ENCODE data around the gene PPME1.
A peak's percentile ranks its signal among the peaks of the same experiment; 100 is the strongest.

PPME1 gene

DNA sequence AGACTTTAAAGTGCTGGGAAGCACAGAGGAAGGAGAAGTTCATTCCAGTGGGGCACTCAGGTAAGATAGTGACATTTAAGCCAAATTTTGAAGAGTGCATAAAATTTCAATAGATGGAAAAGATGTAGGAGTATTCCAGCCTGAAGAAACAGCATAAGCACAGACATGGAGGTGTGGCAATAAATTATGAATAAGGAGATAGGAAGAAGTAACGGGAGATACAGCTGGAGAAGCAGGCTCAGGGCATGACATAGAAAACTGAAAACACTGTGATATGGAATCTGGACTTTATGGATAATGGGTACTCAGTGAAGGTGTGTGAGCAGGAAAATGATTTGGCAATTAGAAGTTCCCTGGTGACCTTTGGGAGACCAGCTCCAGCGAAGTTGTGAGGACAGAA lies 107.0 kb downstream of the PPME1 start:
- H3K4me2 ChIP-seq = no peak overlapping the region
- H3K9me3 ChIP-seq (replicated peaks in 1 of 11) = peaks cover 0 to 5% (median 4%) of the 10 kb centered on the region in 11 experiments; a peak in 3 of 22 replicates
- H3K9ac ChIP-seq = no peak overlapping the region
- H3K4me3 ChIP-seq = no peak overlapping the region
- H3K36me3 ChIP-seq = no peaks in the 10 kb centered on the region
- no peak for TF ChIP-seq Cebpa-rat (IDR thresholded peaks at IDR 0.05)
- no peak overlapping the region for H3K27ac ChIP-seq
- no peaks in the 10 kb centered on the region for H4K20me1 ChIP-seq
- no peaks in the 10 kb centered on the region for H3K4me1 ChIP-seq
- no peaks in the 10 kb centered on the region for H3K27me3 ChIP-seq

GRCh38 chr11:74278721-74279161 lies 107.7 kb downstream of the PPME1 start:
- H3K27ac ChIP-seq = no peak overlapping the region
- no peak overlapping the region for H3K4me3 ChIP-seq
- no peaks in the 10 kb centered on the region for H3K27me3 ChIP-seq
- no peaks in the 10 kb centered on the region for H4K20me1 ChIP-seq
- H3K4me1 ChIP-seq = no peaks in the 10 kb centered on the region
- no peaks in the 10 kb centered on the region for H3K36me3 ChIP-seq
- peaks cover 0 to 5% (median 4%) of the 10 kb centered on the region in 11 experiments; a peak in 3 of 22 replicates for H3K9me3 ChIP-seq (replicated peaks in 1 of 11)
- H3K4me2 ChIP-seq = no peak overlapping the region
- no peak for TF ChIP-seq Cebpa-rat (IDR thresholded peaks at IDR 0.05)
- no peak overlapping the region for H3K9ac ChIP-seq

GRCh38 chr11:74279256-74279655 lies 108.2 kb downstream of the PPME1 start:
- no peak for TF ChIP-seq Cebpa-rat (IDR thresholded peaks at IDR 0.05)
- Histone ChIP-seq H3K4me2 (no peak overlapping the region), H3K36me3 (no peaks in the 10 kb centered on the region), H3K9ac (no peak overlapping the region), H3K9me3 (replicated peaks in 1 of 11) (peaks cover 0 to 5% (median 4%) of the 10 kb centered on the region in 11 experiments; a peak in 3 of 22 replicates), H3K4me3 (no peak overlapping the region), H3K27ac (no peak overlapping the region), H3K4me1 (no peaks in the 10 kb centered on the region), H4K20me1 (no peaks in the 10 kb centered on the region), H3K27me3 (no peaks in the 10 kb centered on the region)

DNA sequence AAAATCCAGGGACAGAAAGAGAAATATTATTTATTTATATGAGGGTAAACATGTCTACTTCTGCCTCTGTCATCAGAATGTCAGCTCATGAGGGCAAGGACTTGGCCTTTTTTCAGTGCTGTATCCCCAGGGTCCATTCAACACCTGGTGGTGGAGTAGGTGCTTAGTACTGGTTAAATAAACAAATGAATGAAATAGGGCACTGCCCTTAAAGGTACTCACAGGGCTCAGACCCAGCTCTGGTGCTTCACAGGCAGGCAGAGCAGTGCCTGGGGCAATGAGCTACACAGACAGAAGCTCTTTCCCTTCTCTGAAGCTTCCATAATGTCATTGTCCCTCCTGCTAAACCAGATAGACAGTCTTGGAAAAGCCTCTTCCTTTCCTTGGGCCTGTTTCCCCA lies 109.4 kb downstream of the PPME1 start:
- H3K4me2 ChIP-seq = no peak overlapping the region
- H3K27me3 ChIP-seq = no peaks in the 10 kb centered on the region
- no peaks in the 10 kb centered on the region for H3K36me3 ChIP-seq
- no peak overlapping the region for H3K9ac ChIP-seq
- H3K27ac ChIP-seq = no peak overlapping the region
- peaks cover 0 to 5% (median 4%) of the 10 kb centered on the region in 11 experiments; a peak in 3 of 22 replicates for H3K9me3 ChIP-seq (replicated peaks in 1 of 11)
- H4K20me1 ChIP-seq = no peaks in the 10 kb centered on the region
- H3K4me3 ChIP-seq = no peak overlapping the region
- H3K4me1 ChIP-seq = no peaks in the 10 kb centered on the region
- TF ChIP-seq Cebpa-rat (IDR thresholded peaks at IDR 0.05) = no peak

GRCh38 chr11:74282421-74282820 lies 111.3 kb downstream of the PPME1 start:
- H3K27me3 ChIP-seq = no peaks in the 10 kb centered on the region
- no peaks in the 10 kb centered on the region for H3K4me1 ChIP-seq
- H3K4me2 ChIP-seq = no peak overlapping the region
- no peaks in the 10 kb centered on the region for H3K36me3 ChIP-seq
- peaks cover 0 to 5% (median 4%) of the 10 kb centered on the region in 11 experiments; a peak in 3 of 22 replicates for H3K9me3 ChIP-seq (replicated peaks in 1 of 11)
- H4K20me1 ChIP-seq = no peaks in the 10 kb centered on the region
- no peak overlapping the region for H3K27ac ChIP-seq
- H3K9ac ChIP-seq = no peak overlapping the region
- no peak for TF ChIP-seq Cebpa-rat (IDR thresholded peaks at IDR 0.05)
- H3K4me3 ChIP-seq = no peak overlapping the region

DNA sequence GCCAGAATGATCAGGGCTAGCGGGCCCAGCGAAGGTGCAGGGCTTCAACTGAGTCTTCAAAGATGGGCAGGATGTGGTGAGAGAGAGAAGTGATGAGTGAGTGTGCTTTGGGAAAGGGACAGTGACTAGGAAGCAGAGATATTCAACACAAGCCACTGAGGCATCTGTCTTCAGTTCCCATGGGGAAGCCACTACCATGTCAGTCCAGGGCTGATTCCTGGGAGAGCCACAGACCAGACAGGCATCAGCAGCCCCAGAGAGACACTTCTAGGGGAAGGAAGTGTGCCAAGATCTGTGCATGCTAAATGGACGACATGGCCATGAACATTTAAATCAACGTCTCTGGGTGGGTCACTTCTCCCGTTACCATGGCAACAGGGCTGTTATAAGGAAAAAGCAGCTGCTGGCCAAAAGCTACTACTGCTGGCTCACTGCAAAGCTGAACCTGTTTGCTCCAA lies 111.9 kb downstream of the PPME1 start:
- no peaks in the 10 kb centered on the region for H3K27me3 ChIP-seq
- no peak overlapping the region for H3K4me2 ChIP-seq
- peaks cover 0 to 4% (median 0%) of the 10 kb centered on the region in 10 experiments; a peak in 7 of 20 replicates for H3K4me1 ChIP-seq
- TF ChIP-seq Cebpa-rat (IDR thresholded peaks at IDR 0.05) = no peak
- H3K9me3 ChIP-seq (replicated peaks in 1 of 11) = peaks cover 0 to 5% (median 4%) of the 10 kb centered on the region in 11 experiments; a peak in 3 of 22 replicates
- H3K4me3 ChIP-seq = no peak overlapping the region
- H3K27ac ChIP-seq = no peak overlapping the region
- no peak overlapping the region for H3K9ac ChIP-seq
- H4K20me1 ChIP-seq = no peaks in the 10 kb centered on the region
- H3K36me3 ChIP-seq = no peaks in the 10 kb centered on the region

GRCh38 chr11:74283580-74284180 lies 112.6 kb downstream of the PPME1 start:
- H3K4me1 ChIP-seq = peaks cover 0 to 10% (median 4%) of the 10 kb centered on the region in 10 experiments; a peak in 10 of 20 replicates
- no peak overlapping the region for H3K9ac ChIP-seq
- H3K9me3 ChIP-seq (replicated peaks in 1 of 11) = peaks cover 0 to 5% (median 4%) of the 10 kb centered on the region in 11 experiments; a peak in 3 of 22 replicates
- H3K27me3 ChIP-seq = no peaks in the 10 kb centered on the region
- no peak for TF ChIP-seq Cebpa-rat (IDR thresholded peaks at IDR 0.05)
- no peaks in the 10 kb centered on the region for H4K20me1 ChIP-seq
- H3K36me3 ChIP-seq = no peaks in the 10 kb centered on the region
- no peak overlapping the region for H3K4me2 ChIP-seq
- H3K27ac ChIP-seq = no peak overlapping the region
- H3K4me3 ChIP-seq = no peak overlapping the region

- Histone ChIP-seq H3K27me3 (no peaks in the 10 kb centered on the region), H3K36me3 (no peaks in the 10 kb centered on the region), H3K4me2 (no peak overlapping the region), H3K4me1 (peaks cover 0 to 10% (median 5%) of the 10 kb centered on the region in 10 experiments; a peak in 10 of 20 replicates), H3K4me3 (no peak overlapping the region), H4K20me1 (no peaks in the 10 kb centered on the region), H3K9me3 (replicated peaks in 1 of 11) (peaks cover 0 to 5% (median 4%) of the 10 kb centered on the region in 11 experiments; a peak in 3 of 22 replicates), H3K9ac (no peak overlapping the region), H3K27ac (no peak overlapping the region)
- TF ChIP-seq Cebpa-rat (IDR thresholded peaks at IDR 0.05) = no peak
Measured at GRCh38 chr11:74284466-74284865, 113.4 kb downstream of the PPME1 start.

- no peaks in the 10 kb centered on the region for H3K9me3 ChIP-seq (replicated peaks in 1 of 11)
- H3K4me3 ChIP-seq = no peak overlapping the region
- H3K4me2 ChIP-seq = peak overlapping the region in 6 of 11 experiments; percentile 1 to 57 (median 29); a peak in 7 of 22 replicates
- H4K20me1 ChIP-seq = no peaks in the 10 kb centered on the region
- no peak for TF ChIP-seq Cebpa-rat (IDR thresholded peaks at IDR 0.05)
- H3K27me3 ChIP-seq = no peaks in the 10 kb centered on the region
- peaks cover 0 to 10% (median 5%) of the 10 kb centered on the region in 10 experiments; a peak in 10 of 20 replicates for H3K4me1 ChIP-seq
- H3K36me3 ChIP-seq = no peaks in the 10 kb centered on the region
- no peak overlapping the region; a peak in 1 of 22 replicates for H3K27ac ChIP-seq
- H3K9ac ChIP-seq = no peak overlapping the region
Measured at GRCh38 chr11:74288161-74288560, 117.1 kb downstream of the PPME1 start.

DNA sequence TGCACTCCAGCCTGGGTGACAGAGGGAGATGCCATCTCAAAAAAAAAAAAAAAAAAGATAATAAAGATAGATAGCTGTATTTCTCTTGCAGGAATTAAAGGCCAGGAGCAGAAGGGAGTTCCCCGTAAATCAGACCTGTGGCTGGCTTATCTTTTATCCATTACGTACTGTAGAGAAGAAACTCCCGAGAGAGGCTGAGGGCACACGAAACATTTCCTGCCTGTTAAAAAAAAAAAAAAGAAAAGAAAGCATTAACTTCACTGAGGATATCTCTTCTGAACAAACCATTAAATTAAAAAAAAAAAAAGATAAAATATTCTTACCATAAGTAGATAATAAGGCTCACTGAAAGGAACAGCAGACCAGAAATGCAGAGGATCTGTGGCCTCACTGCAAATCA lies 117.8 kb downstream of the PPME1 start:
- Histone ChIP-seq H4K20me1 (no peaks in the 10 kb centered on the region), H3K4me3 (no peak overlapping the region), H3K27ac (no peak overlapping the region; a peak in 1 of 22 replicates), H3K9me3 (replicated peaks in 1 of 11) (no peaks in the 10 kb centered on the region), H3K9ac (no peak overlapping the region), H3K4me1 (peaks cover 0 to 10% (median 5%) of the 10 kb centered on the region in 10 experiments; a peak in 10 of 20 replicates), H3K4me2 (peak overlapping the region in 2 of 11 experiments; percentile 30 to 57; a peak in 2 of 22 replicates), H3K27me3 (no peaks in the 10 kb centered on the region), H3K36me3 (no peaks in the 10 kb centered on the region)
- no peak for TF ChIP-seq Cebpa-rat (IDR thresholded peaks at IDR 0.05)
